H9 (cell line): ENCODE measurements around the gene APOL6. TPM values are rescaled to one million over a fixed set of nuclear protein-coding genes. Genes with fewer than 3 reads are reported as not detected.

Experiments
- DNase-seq: peaks from one replicate; pipeline ENCODE4 v3.0.0-alpha.2; 2017
- H2AFZ ChIP-seq: one replicate; pipeline ENCODE4 v1.6.1; 2013; ENCODE audit warnings: mild to moderate bottlenecking, low read length, control low read depth, moderate library complexity
- H2AK5ac ChIP-seq: 2 replicates; pipeline ENCODE4 v1.6.1; 2013; ENCODE audit warnings: low read length, control low read depth, mixed read lengths; ENCODE audit not compliant: insufficient read length
- H2BK120ac ChIP-seq: one replicate; pipeline ENCODE4 v1.6.1; 2013; ENCODE audit warnings: low read depth, mild to moderate bottlenecking, low read length, control low read depth, inconsistent platforms; ENCODE audit not compliant: poor library complexity, severe bottlenecking
- H2BK12ac ChIP-seq: 2 replicates; pipeline ENCODE4 v1.6.1; 2013; ENCODE audit warnings: low read length, control low read depth, mixed read lengths, low read depth; ENCODE audit not compliant: insufficient read length
- H2BK15ac ChIP-seq: 2 replicates; pipeline ENCODE4 v1.6.1; 2013; ENCODE audit warnings: low read depth, low read length, control low read depth
- H2BK20ac ChIP-seq: one replicate; pipeline ENCODE4 v1.6.1; 2013; ENCODE audit warnings: low read depth, mild to moderate bottlenecking, low read length, control low read depth, inconsistent platforms; ENCODE audit not compliant: poor library complexity, severe bottlenecking
- H2BK5ac ChIP-seq: 2 replicates; pipeline ENCODE4 v1.6.1; 2013; ENCODE audit warnings: low read length, control low read depth, mixed read lengths; ENCODE audit not compliant: insufficient read length
- H3K14ac ChIP-seq: 2 replicates; pipeline ENCODE4 v1.6.1; 2013; ENCODE audit warnings: low read length, control low read depth; ENCODE audit not compliant: insufficient read depth
- H3K18ac ChIP-seq: 2 replicates; pipeline ENCODE4 v1.6.1; 2013; ENCODE audit warnings: low read depth, mild to moderate bottlenecking, mixed read lengths, low read length, control low read depth; ENCODE audit not compliant: insufficient read length
- H3K23ac ChIP-seq: 2 replicates; pipeline ENCODE4 v1.6.1; 2013; ENCODE audit warnings: low read length, control low read depth, mixed read lengths, low read depth; ENCODE audit not compliant: insufficient read length
- H3K23me2 ChIP-seq: 2 replicates; pipeline ENCODE4 v1.6.1; 2013; ENCODE audit warnings: low read depth, mild to moderate bottlenecking, mixed read lengths, low read length, control low read depth; ENCODE audit not compliant: insufficient read length, poor library complexity, severe bottlenecking
- H3K27ac ChIP-seq: 2 replicates; pipeline ENCODE4 v1.5.1; 2013; ENCODE audit warnings: low read length, control low read depth, mixed read lengths, low read depth; ENCODE audit not compliant: insufficient read length
- H3K27me3 ChIP-seq: 2 replicates; pipeline ENCODE4 v1.6.1; 2013; ENCODE audit warnings: low read length, control low read depth, inconsistent platforms; ENCODE audit not compliant: insufficient read depth
- H3K4ac ChIP-seq: 2 replicates; pipeline ENCODE4 v1.6.1; 2013; ENCODE audit warnings: low read depth, mild to moderate bottlenecking, control low read depth, inconsistent platforms, low read length, moderate library complexity
- H3K4me1 ChIP-seq: 2 replicates; pipeline ENCODE4 v1.6.1; 2013; ENCODE audit warnings: low read length, control low read depth, inconsistent platforms; ENCODE audit not compliant: insufficient read depth
- H3K4me2 ChIP-seq: 2 replicates; pipeline ENCODE4 v1.6.1; 2013; ENCODE audit warnings: low read length, control low read depth, mixed read lengths; ENCODE audit not compliant: insufficient read length, insufficient read depth
- H3K56ac ChIP-seq: 2 replicates; pipeline ENCODE4 v1.6.1; 2013; ENCODE audit warnings: low read depth, mild to moderate bottlenecking, mixed read lengths, low read length, control low read depth; ENCODE audit not compliant: insufficient read length
- H3K79me1 ChIP-seq: 2 replicates; pipeline ENCODE4 v1.6.1; 2013; ENCODE audit warnings: low read depth, mild to moderate bottlenecking, moderate library complexity, low read length, control low read depth, inconsistent platforms; ENCODE audit not compliant: insufficient read depth, poor library complexity, severe bottlenecking
- H3K79me2 ChIP-seq: 2 replicates; pipeline ENCODE4 v1.6.1; 2013; ENCODE audit warnings: low read length, control low read depth, inconsistent platforms; ENCODE audit not compliant: insufficient read depth
- H3K9ac ChIP-seq: 2 replicates; pipeline ENCODE4 v1.6.1; 2013; ENCODE audit warnings: low read length, control low read depth, mixed read lengths; ENCODE audit not compliant: insufficient read length; ENCODE audit errors: extremely low read depth
- H3K9me3 ChIP-seq: one replicate; pipeline ENCODE4 v1.6.1; 2013; ENCODE audit warnings: low read depth, low read length, inconsistent platforms; ENCODE audit not compliant: control insufficient read depth
- H3T11ph ChIP-seq: one replicate; pipeline ENCODE4 v1.6.1; 2013; ENCODE audit warnings: mild to moderate bottlenecking, low read length, control low read depth, inconsistent platforms
- H4K20me1 ChIP-seq: one replicate; pipeline ENCODE4 v1.6.1; 2013; ENCODE audit not compliant: control insufficient read depth, insufficient read length, insufficient read depth
- H4K5ac ChIP-seq: 2 replicates; pipeline ENCODE4 v1.6.1; 2013; ENCODE audit warnings: low read depth, mild to moderate bottlenecking, mixed read lengths, low read length, control low read depth; ENCODE audit not compliant: insufficient read length
- H4K8ac ChIP-seq: replicated peaks from 2 replicates; pipeline ENCODE4 v1.6.1; 2013; ENCODE audit warnings: low read length, control low read depth, mixed read lengths, low read depth; ENCODE audit not compliant: insufficient read length
- H4K91ac ChIP-seq: 2 replicates; pipeline ENCODE4 v1.6.1; 2013; ENCODE audit warnings: low read depth, mild to moderate bottlenecking, moderate library complexity, mixed read lengths, low read length, control low read depth; ENCODE audit not compliant: insufficient read length
- H3K27ac Mint-ChIP-seq, 3 experiments: 2 replicates in 2 of 3; 3 replicates in 1 of 3; pipeline ENCODE4 v1.8.0; 2020 to 2021; ENCODE audit warnings: mixed read lengths in 3 of 3, mild to moderate bottlenecking in 1 of 3, moderate library complexity in 1 of 3
- H3K27me3 Mint-ChIP-seq: 2 replicates; pipeline ENCODE4 v1.8.0; 2021; ENCODE audit warnings: low read depth, mild to moderate bottlenecking, moderate library complexity, mixed read lengths
- H3K36me3 Mint-ChIP-seq, 3 experiments: 2 replicates in 2 of 3; 3 replicates in 1 of 3; pipeline ENCODE4 v1.8.0; 2020 to 2021; ENCODE audit warnings: low read depth in 3 of 3, mixed read lengths in 3 of 3; ENCODE audit not compliant: insufficient read depth in 1 of 3
- H3K4me1 Mint-ChIP-seq, 2 experiments: 2 replicates each; pipeline ENCODE4 v1.8.0; 2020; ENCODE audit warnings: mixed read lengths in 2 of 2
- H3K4me3 Mint-ChIP-seq, 2 experiments: 2 replicates in 1 of 2; 3 replicates in 1 of 2; pipeline ENCODE4 v1.8.0; 2020 to 2021; ENCODE audit warnings: mild to moderate bottlenecking in 2 of 2, mixed read lengths in 2 of 2, moderate library complexity in 1 of 2
- H3K9me3 Mint-ChIP-seq, 2 experiments: 2 replicates in 1 of 2; 3 replicates in 1 of 2; pipeline ENCODE4 v1.8.0; 2020; ENCODE audit warnings: mild to moderate bottlenecking in 2 of 2, mixed read lengths in 2 of 2, moderate library complexity in 1 of 2
- WGBS: extraction: QIAGEN DNeasy Blood & Tissue Kit; methylation state at CpG from one replicate; pipeline ENCODE4 v1.1.7; 2013; ENCODE audit warnings: missing lambda C conversion rate, low lambda C conversion rate, mixed read lengths; ENCODE audit not compliant: insufficient read length; ENCODE audit errors: extremely low coverage; 5-methylcytosine and 5-hydroxymethylcytosine counted together
- total RNA-seq: library from RNA; stranded (reverse); gene quantifications from 2 replicates; pipeline ENCODE4 v1.2.1, GENCODE V29; 2021
- TF ChIP-seq, protein P1 (sequence below): fragments of 200-600 bp; sonication (generic); conservative IDR thresholded peaks from 3 replicates; pipeline ENCODE4 v1.8.0; 2021; ENCODE audit warnings: antibody characterized with exemption, mild to moderate bottlenecking

Gene APOL6
- total RNA-seq, 1 experiment from 2014 or later = 0.07 TPM

DNA sequence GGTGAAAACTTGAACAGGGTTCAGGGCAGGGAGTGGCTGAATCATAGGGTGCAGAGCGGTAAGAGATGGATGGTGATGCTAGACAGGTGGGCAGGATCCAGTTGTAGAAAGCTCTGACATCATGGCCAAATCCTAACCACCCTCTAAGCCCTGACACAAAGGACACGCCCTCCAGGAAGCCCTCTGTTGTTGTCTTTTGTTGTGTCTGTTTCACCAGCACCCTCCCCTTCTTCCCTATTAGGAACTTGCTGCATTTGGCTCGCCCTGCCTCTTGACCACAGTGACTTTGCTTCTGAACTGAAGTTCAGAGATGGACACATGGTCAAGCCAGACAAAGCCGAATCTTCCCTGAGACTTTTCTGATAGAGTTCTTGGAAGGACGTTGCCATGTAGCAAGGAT is 14.2 kb upstream of the APOL6 start:
- Mint-ChIP-seq H3K4me3 (no peak overlapping the region), H3K27me3 (peaks cover 2% of the 10 kb centered on the region), H3K27ac (no peak overlapping the region), H3K9me3 (peaks cover 3 to 4% of the 10 kb centered on the region in 2 experiments; a peak in 1 of 5 replicates), H3K4me1 (peaks cover 46 to 49% of the 10 kb centered on the region in 2 experiments), H3K36me3 (no peaks in the 10 kb centered on the region; a peak in 2 of 7 replicates)
- Histone ChIP-seq H4K20me1 (no peaks in the 10 kb centered on the region), H3K4ac (no peak overlapping the region), H3K18ac (no peak overlapping the region), H2AK5ac (no peak overlapping the region), H3K27ac (no peak overlapping the region), H4K8ac (no peak overlapping the region), H3K14ac (no peak overlapping the region), H3K9ac (no peak overlapping the region), H3K27me3 (no peaks in the 10 kb centered on the region), H2BK20ac (no peak overlapping the region), H2AFZ (no peak overlapping the region), H2BK15ac (no peak overlapping the region), H3K79me2 (no peaks in the 10 kb centered on the region), H3K79me1 (no peaks in the 10 kb centered on the region), H2BK5ac (no peak overlapping the region), H4K5ac (no peak overlapping the region), H3T11ph (no peak overlapping the region), H3K4me1 (no peaks in the 10 kb centered on the region; the same call in 1 of the 2 replicates), H2BK120ac (no peak overlapping the region), H3K56ac (no peak overlapping the region), H3K23me2 (no peaks in the 10 kb centered on the region), H3K4me2 (no peak overlapping the region), H2BK12ac (no peak overlapping the region), H4K91ac (no peak overlapping the region), H3K23ac (no peak overlapping the region), H3K9me3 (no peaks in the 10 kb centered on the region)
- no CpG with 5 or more reads among the region's 5 CpGs for WGBS
- no peak for DNase-seq
- TF ChIP-seq, protein P1, sequence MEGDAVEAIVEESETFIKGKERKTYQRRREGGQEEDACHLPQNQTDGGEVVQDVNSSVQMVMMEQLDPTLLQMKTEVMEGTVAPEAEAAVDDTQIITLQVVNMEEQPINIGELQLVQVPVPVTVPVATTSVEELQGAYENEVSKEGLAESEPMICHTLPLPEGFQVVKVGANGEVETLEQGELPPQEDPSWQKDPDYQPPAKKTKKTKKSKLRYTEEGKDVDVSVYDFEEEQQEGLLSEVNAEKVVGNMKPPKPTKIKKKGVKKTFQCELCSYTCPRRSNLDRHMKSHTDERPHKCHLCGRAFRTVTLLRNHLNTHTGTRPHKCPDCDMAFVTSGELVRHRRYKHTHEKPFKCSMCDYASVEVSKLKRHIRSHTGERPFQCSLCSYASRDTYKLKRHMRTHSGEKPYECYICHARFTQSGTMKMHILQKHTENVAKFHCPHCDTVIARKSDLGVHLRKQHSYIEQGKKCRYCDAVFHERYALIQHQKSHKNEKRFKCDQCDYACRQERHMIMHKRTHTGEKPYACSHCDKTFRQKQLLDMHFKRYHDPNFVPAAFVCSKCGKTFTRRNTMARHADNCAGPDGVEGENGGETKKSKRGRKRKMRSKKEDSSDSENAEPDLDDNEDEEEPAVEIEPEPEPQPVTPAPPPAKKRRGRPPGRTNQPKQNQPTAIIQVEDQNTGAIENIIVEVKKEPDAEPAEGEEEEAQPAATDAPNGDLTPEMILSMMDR = no peak
